ENCODE data around the gene TM4SF4. TPM values are rescaled to one million over a fixed set of nuclear protein-coding genes. Genes with fewer than 3 reads are reported as not detected.

TM4SF4 gene
- total and polyA plus RNA-seq, 4 donors = 184 to 230 (median 208) TPM

- no peak overlapping the region for H3K4me3 ChIP-seq (ENCODE audit: low read depth in 1 of 3, low read length in 3 of 3)
- no peak overlapping the region for H3K27ac ChIP-seq (ENCODE audit: low read depth in 1 of 2, low read length in 2 of 2)
- peaks cover 0 to 10% (median 0%) of the 10 kb centered on the region in 4 donors for H3K36me3 ChIP-seq (ENCODE audit: control insufficient read depth in 4 of 4, insufficient read depth in 3 of 4, low read depth in 1 of 4, low read length in 3 of 4)
- TF ChIP-seq HNF4A (conservative IDR thresholded peaks at IDR 0.05) (peak in 1 of 2 donors; percentile 3), ZBTB33 (IDR thresholded peaks at IDR 0.05) (no peak)
- no peaks in the 10 kb centered on the region for H3K27me3 ChIP-seq (ENCODE audit: control insufficient read depth in 4 of 4, insufficient read depth in 4 of 4, low read length in 3 of 4)
- 24% methylated on average over 1 of the region's 1 CpG for WGBS
- H3K9ac ChIP-seq (ENCODE audit: low read depth in 1 of 2, low read length in 2 of 2) = no peak overlapping the region
- H3K4me1 ChIP-seq (ENCODE audit: control insufficient read depth in 4 of 4, insufficient read depth in 4 of 4, low read length in 3 of 4) = peaks cover 0 to 10% (median 2%) of the 10 kb centered on the region in 4 donors
- H3K9me3 ChIP-seq (ENCODE audit: control insufficient read depth in 4 of 4, low read length in 3 of 4) = no peaks in the 10 kb centered on the region
- no peak for DNase-seq (ENCODE audit: low spot score)
These were observed 42.4 kb downstream of the TM4SF4 start for GRCh38 chr3:149516920-149517319.

- Histone ChIP-seq H3K27ac (ENCODE audit: low read depth in 1 of 2, low read length in 2 of 2) (no peak overlapping the region), H3K9me3 (ENCODE audit: control insufficient read depth in 4 of 4, low read length in 3 of 4) (no peaks in the 10 kb centered on the region), H3K9ac (ENCODE audit: low read depth in 1 of 2, low read length in 2 of 2) (no peak overlapping the region), H3K36me3 (ENCODE audit: control insufficient read depth in 4 of 4, insufficient read depth in 3 of 4, low read depth in 1 of 4, low read length in 3 of 4) (peaks cover 0 to 11% (median 4%) of the 10 kb centered on the region in 4 donors), H3K4me3 (ENCODE audit: low read depth in 1 of 3, low read length in 3 of 3) (no peak overlapping the region), H3K4me1 (ENCODE audit: control insufficient read depth in 4 of 4, insufficient read depth in 4 of 4, low read length in 3 of 4) (peaks cover 0 to 6% (median 0%) of the 10 kb centered on the region in 4 donors), H3K27me3 (ENCODE audit: control insufficient read depth in 4 of 4, insufficient read depth in 4 of 4, low read length in 3 of 4) (no peaks in the 10 kb centered on the region)
- no peak for DNase-seq (ENCODE audit: low spot score)
- WGBS = 89% methylated on average over 3 of the region's 3 CpGs
- TF ChIP-seq SP1 (IDR thresholded peaks at IDR 0.05) (no peak), YY1 (IDR thresholded peaks at IDR 0.05) (no peak), MAX (IDR thresholded peaks at IDR 0.05) (no peak), ZBTB33 (IDR thresholded peaks at IDR 0.05) (no peak)
These were observed 45.4 kb downstream of the TM4SF4 start for GRCh38 chr3:149519912-149520311.

GRCh38 chr3:149523512-149524299, 49.2 kb downstream of the TM4SF4 start:
- Histone ChIP-seq H3K36me3 (ENCODE audit: control insufficient read depth in 4 of 4, insufficient read depth in 3 of 4, low read depth in 1 of 4, low read length in 3 of 4) (peaks cover 0 to 14% (median 6%) of the 10 kb centered on the region in 4 donors), H3K27ac (ENCODE audit: low read depth in 1 of 2, low read length in 2 of 2) (no peak overlapping the region), H3K4me1 (ENCODE audit: control insufficient read depth in 4 of 4, insufficient read depth in 4 of 4, low read length in 3 of 4) (peaks cover 0 to 11% (median 7%) of the 10 kb centered on the region in 4 donors), H3K9me3 (ENCODE audit: control insufficient read depth in 4 of 4, low read length in 3 of 4) (no peaks in the 10 kb centered on the region), H3K27me3 (ENCODE audit: control insufficient read depth in 4 of 4, insufficient read depth in 4 of 4, low read length in 3 of 4) (no peaks in the 10 kb centered on the region), H3K4me3 (ENCODE audit: low read depth in 1 of 3, low read length in 3 of 3) (no peak overlapping the region), H3K9ac (ENCODE audit: low read depth in 1 of 2, low read length in 2 of 2) (no peak overlapping the region)
- WGBS = 93% methylated on average over 11 of the region's 11 CpGs
- DNase-seq (ENCODE audit: low spot score) = no peak
- TF ChIP-seq CTCF (IDR thresholded peaks at IDR 0.05; ENCODE audit: low read depth, low read length, missing input control) (no peak), FOXA2 (IDR thresholded peaks at IDR 0.05) (no peak), RXRA (IDR thresholded peaks at IDR 0.05) (no peak), FOXA1 (IDR thresholded peaks at IDR 0.05) (no peak), GABPA (IDR thresholded peaks at IDR 0.05 in 1 of 2, conservative IDR thresholded peaks at IDR 0.05 in 1 of 2) (no peak), HNF4G (IDR thresholded peaks at IDR 0.05) (no peak), HNF4A (conservative IDR thresholded peaks at IDR 0.05) (no peak), ZBTB33 (IDR thresholded peaks at IDR 0.05) (no peak), NR2F2 (IDR thresholded peaks at IDR 0.05) (no peak), JUND (IDR thresholded peaks at IDR 0.05) (no peak), TAF1 (conservative IDR thresholded peaks at IDR 0.05) (no peak), RAD21 (IDR thresholded peaks at IDR 0.05) (no peak)

Measured in liver (tissue), 9 donors.